GM23338 (cell line): ENCODE results near the gene FAM118B.

Source experiments
- CREB1 ChIP-seq: fragments of 250-450 bp; sonication (Bioruptor Pico); IDR thresholded peaks from 2 replicates; pipeline ENCODE4 v1.5.0; 2020; ENCODE audit warnings: low read depth, mild to moderate bottlenecking, moderate library complexity
- CTCF ChIP-seq, 2 experiments: fragments of 200-600 bp in 1 of 2; sonication (generic) in 1 of 2; conservative IDR thresholded peaks; 2 replicates each; pipeline versions ENCODE4 v1.5.1 to v1.6.1; 2016 to 2017; ENCODE audit warnings: antibody characterized with exemption in 2 of 2, low read depth in 2 of 2, mild to moderate bottlenecking in 2 of 2, moderate library complexity in 1 of 2
- ETS1 ChIP-seq: IDR thresholded peaks from 2 replicates; pipeline ENCODE4 v1.6.1; 2016; ENCODE audit warnings: antibody characterized with exemption
- EZH2 ChIP-seq: fragments of 200-600 bp; sonication (generic); IDR thresholded peaks from one replicate; pipeline ENCODE4 v1.8.0; 2017; ENCODE audit warnings: antibody characterized with exemption, mild to moderate bottlenecking, low read depth; ENCODE audit not compliant: unreplicated experiment
- EZH2phosphoT487 ChIP-seq: fragments of 200-600 bp; sonication (generic); IDR thresholded peaks from one replicate; pipeline ENCODE4 v1.8.1; 2018; ENCODE audit warnings: antibody characterized with exemption; ENCODE audit not compliant: unreplicated experiment
- JUNB ChIP-seq: IDR thresholded peaks from one replicate; pipeline ENCODE4 v1.6.1; 2016; ENCODE audit warnings: antibody characterized with exemption; ENCODE audit not compliant: unreplicated experiment
- NANOG ChIP-seq: IDR thresholded peaks from 2 replicates; pipeline ENCODE4 v1.6.1; 2016; ENCODE audit warnings: antibody characterized with exemption, borderline replicate concordance
- POLR2AphosphoS5 ChIP-seq: IDR thresholded peaks from 2 replicates; pipeline ENCODE4 v1.6.1; 2016; ENCODE audit warnings: antibody characterized with exemption, low read depth
- REST ChIP-seq: IDR thresholded peaks from one replicate; pipeline ENCODE4 v1.6.1; 2018; ENCODE audit warnings: antibody characterized with exemption; ENCODE audit not compliant: unreplicated experiment
- STAT1 ChIP-seq: IDR thresholded peaks from one replicate; pipeline ENCODE4 v1.6.1; 2016; ENCODE audit warnings: antibody characterized with exemption; ENCODE audit not compliant: unreplicated experiment
- ZNF114 ChIP-seq: fragments of 250-450 bp; sonication (Bioruptor Pico); IDR thresholded peaks from 2 replicates; pipeline ENCODE4 v1.5.0; 2020; ENCODE audit warnings: mild to moderate bottlenecking, moderate library complexity
- ZNF331 ChIP-seq: fragments of 250-450 bp; sonication (Bioruptor Pico); IDR thresholded peaks from 2 replicates; pipeline ENCODE4 v1.5.0; 2020; ENCODE audit warnings: low read depth, mild to moderate bottlenecking, moderate library complexity
- ZNF462 ChIP-seq: fragments of 250-450 bp; sonication (Bioruptor Pico); IDR thresholded peaks from 2 replicates; pipeline ENCODE4 v1.5.0; 2020; ENCODE audit warnings: mild to moderate bottlenecking, moderate library complexity

GRCh38 chr11:126225295-126225665, 13.7 kb downstream of the FAM118B start:
- no peak for TF ChIP-seq CTCF (conservative IDR thresholded peaks at IDR 0.05; ENCODE audit: low read depth in 2 of 2)
- TF ChIP-seq REST, result no peak
- TF ChIP-seq ZNF331 (CRISPR knock-in tag), result no peak
- TF ChIP-seq STAT1, result no peak
- no peak for TF ChIP-seq POLR2AphosphoS5
- no peak for TF ChIP-seq CREB1 (CRISPR knock-in tag)
- no peak for TF ChIP-seq EZH2
- TF ChIP-seq JUNB, result no peak
- no peak for TF ChIP-seq EZH2phosphoT487
- TF ChIP-seq ETS1, result no peak
- TF ChIP-seq NANOG, result no peak
- no peak for TF ChIP-seq ZNF114 (CRISPR knock-in tag)
- TF ChIP-seq ZNF462, result no peak
